Left lung (tissue), 14 donors: Measurements from ENCODE around the gene FAM47E. TPM values are rescaled to one million over a fixed set of nuclear protein-coding genes. Genes with fewer than 3 reads are reported as not detected.

ENCODE experiments used
- ATAC-seq: fragments of 200-7000 bp; cut with Tn5 transposase; one replicate; pipeline ENCODE4 v1.9.1; 2020; ENCODE audit warnings: moderate library complexity
- DNase-seq, 4 donors: peaks; one replicate each; pipeline ENCODE4 v3.0.0-alpha.2; 2013 to 2020
- H3K27ac ChIP-seq, 2 donors: fragments of 200-600 bp; sonication (generic) in 1 of 2; one replicate each; pipeline versions ENCODE4 v1.5.0 to v1.8.0; 2020 to 2021
- H3K27me3 ChIP-seq, 2 donors: fragments of 200-600 bp; sonication (generic) in 1 of 2; one replicate each; pipeline versions ENCODE4 v1.5.0 to v1.8.0; 2020 to 2021
- H3K36me3 ChIP-seq, 2 donors: fragments of 200-600 bp; sonication (generic) in 1 of 2; one replicate each; pipeline versions ENCODE4 v1.5.0 to v1.8.0; 2020 to 2021
- H3K4me1 ChIP-seq, 2 donors: fragments of 200-600 bp; one replicate each; pipeline ENCODE4 v1.8.0; 2021
- H3K4me3 ChIP-seq, 2 donors: fragments of 200-600 bp; sonication (generic) in 1 of 2; one replicate each; pipeline versions ENCODE4 v1.5.0 to v1.8.0; 2020 to 2021; ENCODE audit warnings: mild to moderate bottlenecking in 1 of 2
- H3K9me3 ChIP-seq, 2 donors: fragments of 200-600 bp; sonication (generic) in 1 of 2; one replicate each; pipeline versions ENCODE4 v1.5.0 to v1.8.0; 2020 to 2021
- intact Hi-C, 2 donors: fragments of 100-400 bp; cut with DNase I; formaldehyde crosslinking; loops; one replicate each; pipeline versions ENCODE4 v1.11.2 to v1.14.2; 2022
- long read RNA-seq, 12 donors: library from polyadenylated mRNA in 2 of 12; unstranded in 2 of 12; transcript quantifications; one replicate each; pipeline ENCODE4 v2.0.0 and lab custom pipeline, GENCODE V29; 2019 to 2026
- polyA plus RNA-seq, 6 donors: library from polyadenylated mRNA; unstranded; fragments of 120-200 nt; gene quantifications; one replicate each; pipeline ENCODE4 v1.2.1, GENCODE V29; 2013; ENCODE audit not compliant: insufficient read length in 6 of 6
- total RNA-seq, 2 donors: library from RNA; stranded (reverse); fragmentation: NEBNext Ultra II Directional; extraction: Animal tissue kit (Norgen Biotek cat#: 25700); gene quantifications; one replicate each; pipeline ENCODE4 v1.2.1, GENCODE V29; 2021
- TF ChIP-seq, protein P1 (sequence below), 2 donors: fragments of 200-600 bp; sonication (generic) in 1 of 2; IDR thresholded peaks; one replicate each; pipeline versions ENCODE4 v1.5.0 to v1.8.0; 2021; ENCODE audit warnings: antibody characterized with exemption in 2 of 2
- donor health status: DM: no; HTN: yes; CAD: no.
- donor health status: DM: no; HTN: no; CAD: no.

Gene FAM47E, protein sequence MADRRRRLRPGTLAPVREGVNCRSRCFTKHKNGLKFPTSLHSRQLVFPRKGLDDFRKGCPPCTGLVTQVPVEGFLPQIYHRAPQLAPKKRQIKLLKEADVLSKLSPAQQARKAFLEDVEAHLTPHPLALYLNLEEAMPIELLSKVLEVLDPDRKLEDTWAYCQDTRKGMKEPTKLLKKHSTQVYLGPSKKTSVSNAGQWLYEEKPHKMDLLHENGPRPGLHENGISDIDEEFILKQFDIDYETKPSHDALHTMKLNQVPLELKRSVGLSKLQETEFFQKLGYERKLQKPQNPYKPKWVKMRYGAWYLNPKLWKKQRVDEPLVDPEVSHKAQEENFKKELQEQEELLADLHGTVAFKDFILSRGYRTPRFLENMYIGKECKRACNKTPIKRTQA
- total RNA-seq, result 1 to 10 TPM; 3.2 TPM
- 1 to 10 TPM; 5.2 to 8.5 (median 6.7) TPM for polyA plus RNA-seq
- long read RNA-seq, donor 1, result 0 reads
- long read RNA-seq, donor 2, result 0 reads
- long read RNA-seq, donor 3, result 0 reads
- long read RNA-seq, donor 4, partial matches to known transcripts, result 2 of 5 reads
- long read RNA-seq, donor 4, other reads (novel, unspliced or antisense), result 2 of 5 reads
- long read RNA-seq, donor 5, partial matches to known transcripts, result 0 of 1 reads
- long read RNA-seq, donor 5, other reads (novel, unspliced or antisense), result 0 of 1 reads
- long read RNA-seq, donor 6, partial matches to known transcripts, result 0 of 1 reads
- long read RNA-seq, donor 6, other reads (novel, unspliced or antisense), result 0 of 1 reads
- long read RNA-seq, donor 7, partial matches to known transcripts, result 0 of 1 reads
- long read RNA-seq, donor 7, other reads (novel, unspliced or antisense), result 0 of 1 reads
- long read RNA-seq, donor 8, result 0 reads
- long read RNA-seq, donor 9, result 0 reads
- long read RNA-seq, donor 10, result 0 reads
- long read RNA-seq, donor 11, result 0 reads
- long read RNA-seq, donor 12, result 0 reads

DNA sequence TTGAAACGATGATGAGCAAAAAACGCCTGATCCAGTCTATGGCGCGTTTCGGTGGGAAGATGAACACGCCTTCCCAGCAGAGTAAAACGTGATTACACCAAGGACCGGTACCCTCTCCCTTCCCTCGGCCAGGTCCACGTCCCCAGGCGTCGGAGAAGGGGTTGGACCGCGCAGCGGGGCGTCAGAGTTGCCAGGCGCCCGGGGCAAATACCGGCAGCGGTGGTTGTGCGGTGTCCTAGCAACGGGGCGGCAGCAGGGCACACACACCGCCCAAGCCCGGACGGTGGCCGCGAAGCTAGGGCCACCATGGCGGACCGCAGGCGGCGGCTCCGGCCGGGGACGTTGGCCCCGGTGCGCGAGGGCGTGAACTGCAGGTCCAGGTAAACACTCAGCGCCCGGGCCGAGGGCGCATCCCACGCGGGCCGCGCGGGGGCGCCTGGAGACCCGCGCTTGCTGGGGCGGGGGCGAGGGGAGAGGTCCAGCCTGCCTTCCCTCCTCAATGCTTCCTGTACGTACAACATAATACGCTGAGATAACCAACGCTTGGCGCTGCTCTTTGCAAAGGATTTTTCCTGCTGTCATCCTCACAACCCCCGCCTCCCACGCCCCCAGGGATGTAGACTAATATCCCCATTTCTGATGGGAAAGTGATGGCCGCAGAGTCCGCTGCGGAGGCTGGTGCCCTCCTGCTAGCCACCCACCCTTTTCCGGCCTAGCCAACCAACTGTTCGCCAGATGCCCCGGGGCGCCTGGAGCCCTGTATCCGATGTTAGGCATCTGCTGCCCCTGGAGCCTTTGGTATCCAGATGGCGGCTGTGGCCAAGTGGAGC lies at the start of gene FAM47E:
Gene FAM47E, plus strand, starts transcription at position 281 of the 830 bp plus-strand sequence. Its CDS starts 26 bp downstream, at position 307.
- Histone ChIP-seq H3K4me3 (peak within 1 kb of the TSS; percentile 51), H3K27ac (peak within 1 kb of the TSS; percentile 22 to 67), H3K9me3 (no peaks in the 10 kb centered on the region), H3K36me3 (no peaks in the 10 kb centered on the region), H3K27me3 (peaks cover 0 to 27% of the 10 kb centered on the region in 2 donors), H3K4me1 (peaks cover 0 to 21% of the 10 kb centered on the region in 2 donors)
- TF ChIP-seq, protein P1, sequence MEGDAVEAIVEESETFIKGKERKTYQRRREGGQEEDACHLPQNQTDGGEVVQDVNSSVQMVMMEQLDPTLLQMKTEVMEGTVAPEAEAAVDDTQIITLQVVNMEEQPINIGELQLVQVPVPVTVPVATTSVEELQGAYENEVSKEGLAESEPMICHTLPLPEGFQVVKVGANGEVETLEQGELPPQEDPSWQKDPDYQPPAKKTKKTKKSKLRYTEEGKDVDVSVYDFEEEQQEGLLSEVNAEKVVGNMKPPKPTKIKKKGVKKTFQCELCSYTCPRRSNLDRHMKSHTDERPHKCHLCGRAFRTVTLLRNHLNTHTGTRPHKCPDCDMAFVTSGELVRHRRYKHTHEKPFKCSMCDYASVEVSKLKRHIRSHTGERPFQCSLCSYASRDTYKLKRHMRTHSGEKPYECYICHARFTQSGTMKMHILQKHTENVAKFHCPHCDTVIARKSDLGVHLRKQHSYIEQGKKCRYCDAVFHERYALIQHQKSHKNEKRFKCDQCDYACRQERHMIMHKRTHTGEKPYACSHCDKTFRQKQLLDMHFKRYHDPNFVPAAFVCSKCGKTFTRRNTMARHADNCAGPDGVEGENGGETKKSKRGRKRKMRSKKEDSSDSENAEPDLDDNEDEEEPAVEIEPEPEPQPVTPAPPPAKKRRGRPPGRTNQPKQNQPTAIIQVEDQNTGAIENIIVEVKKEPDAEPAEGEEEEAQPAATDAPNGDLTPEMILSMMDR (IDR thresholded peaks at IDR 0.05), result peak; percentile 32 to 41
- intact Hi-C loops, result no loop called here
- ATAC-seq (peak; percentile 94), DNase-seq (peak; percentile 67 to 93 (median 86))

DNA sequence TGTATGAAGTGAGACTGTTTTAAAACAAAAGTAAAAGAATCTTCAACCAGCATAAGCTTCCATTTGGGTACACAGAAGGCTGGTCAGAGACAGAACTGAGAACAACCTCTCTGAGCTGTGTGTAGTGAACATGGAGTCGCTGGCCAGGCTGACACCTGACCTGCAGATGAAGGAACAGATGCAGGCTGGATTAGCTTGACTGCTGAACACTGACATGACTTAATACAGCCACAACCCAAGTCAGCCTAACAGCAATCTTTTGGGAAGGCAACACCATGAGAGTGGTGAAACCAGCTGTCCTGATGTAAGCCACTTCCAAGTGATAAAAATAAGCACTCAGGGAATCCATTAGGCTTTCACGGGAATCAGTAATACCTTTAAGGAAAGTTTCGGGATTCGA lies 48.0 kb upstream of the FAM47E start:
- Histone ChIP-seq H3K36me3 (no peaks in the 10 kb centered on the region), H3K27me3 (no peaks in the 10 kb centered on the region), H3K27ac (peak overlapping the region in 1 of 2 donors; percentile 28), H3K4me1 (peaks cover 61 to 91% of the 10 kb centered on the region in 2 donors), H3K4me3 (no peak overlapping the region), H3K9me3 (no peaks in the 10 kb centered on the region)
- no peak for DNase-seq
- TF ChIP-seq, protein P1 (IDR thresholded peaks at IDR 0.05), result no peak
- intact Hi-C loops, result no loop called here
- no peak for ATAC-seq

DNA sequence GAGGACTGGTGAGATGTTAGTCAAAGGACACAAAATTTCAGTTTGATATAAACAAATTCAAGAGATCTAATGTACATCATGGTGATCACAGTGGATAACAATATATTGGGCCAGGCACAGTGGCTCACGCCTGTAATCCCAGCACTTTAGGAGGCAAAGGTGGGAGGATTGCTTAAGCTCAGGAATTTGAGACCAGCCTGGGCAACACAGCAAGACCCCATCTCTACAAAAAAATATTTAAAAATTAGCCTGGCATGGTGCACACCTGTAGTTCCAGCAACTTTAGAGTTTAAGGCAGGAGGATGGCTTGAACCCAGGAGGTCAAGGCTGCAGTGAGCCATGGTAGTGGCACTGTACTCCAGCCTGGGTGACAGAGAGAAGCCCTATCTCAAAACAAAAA lies 46.6 kb upstream of the FAM47E start:
- no peak overlapping the region for H3K27ac ChIP-seq
- H3K9me3 ChIP-seq, result no peaks in the 10 kb centered on the region
- no peaks in the 10 kb centered on the region for H3K36me3 ChIP-seq
- H3K4me3 ChIP-seq, result no peak overlapping the region
- H3K27me3 ChIP-seq, result no peaks in the 10 kb centered on the region
- no peak for DNase-seq
- intact Hi-C loops, result no loop called here
- TF ChIP-seq, protein P1 (IDR thresholded peaks at IDR 0.05), result no peak
- ATAC-seq, result no peak
- peaks cover 62 to 91% of the 10 kb centered on the region in 2 donors for H3K4me1 ChIP-seq

DNA sequence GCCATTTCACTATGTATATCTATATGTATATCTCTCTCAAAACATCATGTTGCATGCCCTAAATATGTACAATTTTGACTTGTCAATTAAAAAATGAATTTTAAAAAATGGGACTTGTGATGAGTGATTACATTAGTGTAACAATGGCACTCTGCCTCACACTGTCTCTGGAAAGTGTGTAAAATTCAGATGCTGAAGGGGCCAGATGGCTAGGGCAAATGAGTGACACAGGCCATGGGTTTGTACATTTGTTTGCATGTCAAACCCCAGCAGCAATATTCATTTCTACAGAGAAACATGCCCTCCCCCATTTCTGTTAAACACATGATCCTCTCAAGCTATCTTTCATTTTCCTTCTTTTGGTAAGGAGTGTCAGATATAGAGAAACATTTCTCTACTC lies 46.0 kb upstream of the FAM47E start:
- TF ChIP-seq, protein P1 (IDR thresholded peaks at IDR 0.05), result no peak
- H3K9me3 ChIP-seq, result no peaks in the 10 kb centered on the region
- DNase-seq, result no peak
- no peaks in the 10 kb centered on the region for H3K36me3 ChIP-seq
- no peak overlapping the region for H3K4me3 ChIP-seq
- peaks cover 62 to 91% of the 10 kb centered on the region in 2 donors for H3K4me1 ChIP-seq
- H3K27me3 ChIP-seq, result no peaks in the 10 kb centered on the region
- intact Hi-C loops, result no loop called here
- no peak for ATAC-seq
- peak overlapping the region; percentile 65 to 99 for H3K27ac ChIP-seq
